HUES64 (cell line): Measurements from ENCODE around the gene PTPRC.

Experiments
- H3K27ac ChIP-seq: 2 replicates; pipeline ENCODE4 v1.7.0; 2013; ENCODE audit warnings: low read depth, low read length, inconsistent platforms
- H3K27me3 ChIP-seq: 2 replicates; pipeline ENCODE4 v1.6.1; 2013; ENCODE audit warnings: mild to moderate bottlenecking, low read length; ENCODE audit not compliant: insufficient read depth
- H3K36me3 ChIP-seq: 2 replicates; pipeline ENCODE4 v1.6.1; 2013; ENCODE audit warnings: mild to moderate bottlenecking, low read length; ENCODE audit not compliant: insufficient read depth
- H3K4me1 ChIP-seq: 2 replicates; pipeline ENCODE4 v1.6.1; 2013; ENCODE audit warnings: mild to moderate bottlenecking, low read length, moderate library complexity; ENCODE audit not compliant: insufficient read depth
- H3K4me3 ChIP-seq: 2 replicates; pipeline ENCODE4 v1.5.1; 2013; ENCODE audit warnings: mild to moderate bottlenecking, low read length, moderate library complexity
- H3K9ac ChIP-seq: 2 replicates; pipeline ENCODE4 v1.6.1; 2013; ENCODE audit warnings: mild to moderate bottlenecking, low read depth, low read length
- H3K9me3 ChIP-seq: 2 replicates; pipeline ENCODE4 v1.6.1; 2013; ENCODE audit warnings: low read depth, low read length; ENCODE audit not compliant: insufficient read depth
- WGBS: fragments of 150-250, 120-280 bp; methylation state at CpG from one replicate; pipeline ENCODE4 v1.1.7; 2013; ENCODE audit warnings: missing lambda C conversion rate; 5-methylcytosine and 5-hydroxymethylcytosine counted together

The PTPRC gene

DNA sequence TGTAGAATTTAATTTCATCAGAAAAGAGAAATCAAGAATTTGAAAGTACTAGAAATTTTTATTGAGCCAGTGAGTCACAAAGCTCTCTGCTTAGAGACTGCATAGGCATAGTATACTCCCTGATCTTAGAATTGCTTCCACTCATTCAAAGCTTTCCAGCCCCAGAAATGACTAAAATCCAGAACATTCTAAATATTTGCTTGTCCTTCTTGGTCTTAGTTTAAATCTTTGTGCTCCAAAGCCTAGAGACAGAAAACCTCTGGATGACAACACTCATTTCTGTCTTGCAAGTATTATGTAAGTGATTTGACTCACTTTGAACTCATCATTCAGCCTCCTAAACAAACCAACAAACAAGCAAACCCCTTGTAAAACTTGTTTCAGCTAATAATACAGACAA is 74.2 kb downstream of the PTPRC start:
- no peak overlapping the region for H3K9ac ChIP-seq
- no peaks in the 10 kb centered on the region for H3K9me3 ChIP-seq
- no peak overlapping the region for H3K4me3 ChIP-seq
- no peaks in the 10 kb centered on the region for H3K36me3 ChIP-seq
- H3K27ac ChIP-seq, result no peak overlapping the region
- H3K4me1 ChIP-seq, result no peaks in the 10 kb centered on the region
- H3K27me3 ChIP-seq, result no peaks in the 10 kb centered on the region

- no peaks in the 10 kb centered on the region for H3K27me3 ChIP-seq
- 93% methylated on average over 4 of the region's 5 CpGs for WGBS
- H3K9ac ChIP-seq, result no peak overlapping the region
- no peaks in the 10 kb centered on the region for H3K9me3 ChIP-seq
- H3K4me3 ChIP-seq, result no peak overlapping the region
- H3K27ac ChIP-seq, result no peak overlapping the region
- no peaks in the 10 kb centered on the region for H3K36me3 ChIP-seq
- H3K4me1 ChIP-seq, result no peaks in the 10 kb centered on the region
Measured at GRCh38 chr1:198714271-198714670, 75.4 kb downstream of the PTPRC start.

GRCh38 chr1:198716051-198716450 is 77.2 kb downstream of the PTPRC start:
- Histone ChIP-seq H3K27me3 (no peaks in the 10 kb centered on the region), H3K9ac (no peak overlapping the region), H3K27ac (no peak overlapping the region), H3K4me3 (no peak overlapping the region), H3K4me1 (no peaks in the 10 kb centered on the region), H3K36me3 (no peaks in the 10 kb centered on the region), H3K9me3 (no peaks in the 10 kb centered on the region)
- 98% methylated on average over 3 of the region's 5 CpGs for WGBS

GRCh38 chr1:198717510-198717909 is 78.7 kb downstream of the PTPRC start:
- H3K36me3 ChIP-seq, result no peaks in the 10 kb centered on the region
- H3K27ac ChIP-seq, result no peak overlapping the region
- no peaks in the 10 kb centered on the region for H3K27me3 ChIP-seq
- no CpG with 5 or more reads among the region's 1 CpG for WGBS
- no peaks in the 10 kb centered on the region for H3K9me3 ChIP-seq
- no peaks in the 10 kb centered on the region for H3K4me1 ChIP-seq
- no peak overlapping the region for H3K4me3 ChIP-seq
- H3K9ac ChIP-seq, result no peak overlapping the region

GRCh38 chr1:198723127-198723526 is 84.3 kb downstream of the PTPRC start:
- H3K9me3 ChIP-seq, result no peaks in the 10 kb centered on the region
- no peak overlapping the region for H3K27ac ChIP-seq
- H3K4me3 ChIP-seq, result no peak overlapping the region
- peaks cover 9% of the 10 kb centered on the region for H3K4me1 ChIP-seq
- H3K27me3 ChIP-seq, result no peaks in the 10 kb centered on the region
- no peaks in the 10 kb centered on the region for H3K36me3 ChIP-seq
- H3K9ac ChIP-seq, result no peak overlapping the region

DNA sequence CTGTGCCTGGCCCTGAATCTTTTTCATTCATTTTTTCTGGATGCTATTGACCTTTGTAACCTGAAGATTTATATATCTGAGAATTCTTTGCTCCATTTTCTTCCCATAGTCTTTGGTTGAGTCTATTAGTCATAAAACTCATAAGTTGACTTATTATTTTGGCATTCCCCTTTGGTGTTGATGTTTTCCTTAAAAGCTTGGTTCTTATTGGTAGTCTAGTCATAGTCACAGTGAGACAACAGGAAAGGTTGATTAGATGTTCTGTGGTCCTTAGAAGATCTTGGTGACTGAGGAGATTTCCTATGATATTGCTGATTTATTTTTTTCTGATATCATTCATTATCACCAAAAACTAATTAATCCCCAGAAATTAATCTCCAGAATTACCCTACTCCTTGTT is 86.2 kb downstream of the PTPRC start:
- Histone ChIP-seq H3K4me1 (peaks cover 17% of the 10 kb centered on the region), H3K9ac (no peak overlapping the region), H3K27me3 (no peaks in the 10 kb centered on the region), H3K27ac (no peak overlapping the region), H3K9me3 (no peaks in the 10 kb centered on the region), H3K36me3 (no peaks in the 10 kb centered on the region), H3K4me3 (no peak overlapping the region)

DNA sequence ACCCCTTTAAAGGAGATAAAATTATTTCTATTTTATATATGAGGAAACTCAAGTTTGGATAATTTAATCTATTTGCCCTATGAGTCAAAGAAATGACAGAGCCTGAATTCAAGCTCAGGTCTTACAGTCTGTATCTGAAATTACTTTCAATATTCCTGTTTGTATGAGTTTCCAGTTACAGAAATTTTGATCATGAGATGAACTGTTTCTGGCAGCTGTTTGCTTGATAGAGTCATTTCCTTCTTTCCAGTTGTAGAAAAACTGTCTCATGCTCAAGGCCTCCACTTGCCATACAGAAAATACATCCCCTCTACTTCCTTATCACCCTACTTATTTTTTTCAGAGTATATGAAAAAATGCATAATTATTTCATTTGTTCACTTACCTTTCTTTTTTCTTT is 87.6 kb downstream of the PTPRC start:
- Histone ChIP-seq H3K9me3 (no peaks in the 10 kb centered on the region), H3K9ac (no peak overlapping the region), H3K36me3 (no peaks in the 10 kb centered on the region), H3K27ac (no peak overlapping the region), H3K4me1 (peaks cover 17% of the 10 kb centered on the region), H3K27me3 (no peaks in the 10 kb centered on the region), H3K4me3 (no peak overlapping the region)

GRCh38 chr1:198729195-198729863 is 90.5 kb downstream of the PTPRC start:
- no peaks in the 10 kb centered on the region for H3K27me3 ChIP-seq
- no peak overlapping the region for H3K27ac ChIP-seq
- no peaks in the 10 kb centered on the region for H3K9me3 ChIP-seq
- no peak overlapping the region for H3K4me3 ChIP-seq
- no peak overlapping the region for H3K9ac ChIP-seq
- 92% methylated on average over 4 of the region's 5 CpGs for WGBS
- H3K4me1 ChIP-seq, result peaks cover 17% of the 10 kb centered on the region
- no peaks in the 10 kb centered on the region for H3K36me3 ChIP-seq

DNA sequence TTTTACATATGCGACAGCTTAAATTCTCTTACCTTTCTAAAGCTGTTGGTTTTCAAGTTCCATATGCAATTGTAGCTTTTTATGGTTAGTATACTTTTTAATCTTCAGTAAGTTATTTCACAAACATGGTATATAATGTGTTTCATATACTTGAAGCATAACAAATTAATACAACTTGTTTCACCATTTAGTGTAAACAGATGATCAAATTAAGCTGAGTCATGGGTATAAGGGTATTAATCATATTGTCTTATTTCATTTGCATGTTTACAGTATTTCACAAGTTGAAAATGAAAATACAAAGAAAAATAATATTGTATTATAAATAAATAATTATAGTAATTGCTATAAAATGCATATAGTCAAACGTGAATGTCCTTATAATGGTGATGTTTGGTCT is 92.1 kb downstream of the PTPRC start:
- no peaks in the 10 kb centered on the region for H3K36me3 ChIP-seq
- H3K9ac ChIP-seq, result no peak overlapping the region
- H3K4me1 ChIP-seq, result peaks cover 17% of the 10 kb centered on the region
- no peaks in the 10 kb centered on the region for H3K9me3 ChIP-seq
- WGBS, result 92% methylated on average over 1 of the region's 2 CpGs
- no peaks in the 10 kb centered on the region for H3K27me3 ChIP-seq
- H3K27ac ChIP-seq, result no peak overlapping the region
- no peak overlapping the region for H3K4me3 ChIP-seq

DNA sequence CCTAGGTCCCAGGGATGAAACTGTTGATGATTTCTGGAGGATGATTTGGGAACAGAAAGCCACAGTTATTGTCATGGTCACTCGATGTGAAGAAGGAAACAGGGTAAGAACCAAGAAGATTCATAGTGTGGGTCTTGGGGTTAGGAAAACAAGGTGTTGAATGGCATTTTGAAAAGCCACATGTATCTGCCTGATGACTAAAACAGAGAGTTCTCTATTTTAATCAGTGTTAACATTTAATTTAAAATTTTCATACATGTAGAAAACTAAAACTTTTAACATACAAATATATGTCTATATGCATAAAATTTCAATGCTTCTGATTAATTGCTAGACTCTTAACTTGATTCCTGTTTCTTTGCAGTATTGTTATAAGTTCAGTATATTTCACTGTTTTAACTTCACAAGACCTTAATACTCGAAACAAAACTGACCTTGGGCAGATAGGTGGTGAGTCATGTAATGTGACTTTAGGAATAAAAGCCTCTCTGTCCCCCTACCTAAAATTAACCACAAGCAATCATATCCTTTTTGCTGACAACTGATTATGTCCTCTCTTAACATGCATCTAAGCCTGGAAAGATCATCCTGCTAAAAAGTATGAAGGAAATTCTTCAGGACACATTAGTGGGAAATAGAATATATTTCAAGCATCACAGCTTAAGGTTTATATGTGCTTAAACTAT is 95.6 kb downstream of the PTPRC start:
- 95% methylated on average over 1 of the region's 2 CpGs for WGBS
- Histone ChIP-seq H3K9me3 (no peaks in the 10 kb centered on the region), H3K4me3 (no peak overlapping the region), H3K27ac (no peak overlapping the region), H3K9ac (no peak overlapping the region), H3K36me3 (no peaks in the 10 kb centered on the region), H3K27me3 (no peaks in the 10 kb centered on the region), H3K4me1 (no peaks in the 10 kb centered on the region; the same call in 1 of the 2 replicates)

DNA sequence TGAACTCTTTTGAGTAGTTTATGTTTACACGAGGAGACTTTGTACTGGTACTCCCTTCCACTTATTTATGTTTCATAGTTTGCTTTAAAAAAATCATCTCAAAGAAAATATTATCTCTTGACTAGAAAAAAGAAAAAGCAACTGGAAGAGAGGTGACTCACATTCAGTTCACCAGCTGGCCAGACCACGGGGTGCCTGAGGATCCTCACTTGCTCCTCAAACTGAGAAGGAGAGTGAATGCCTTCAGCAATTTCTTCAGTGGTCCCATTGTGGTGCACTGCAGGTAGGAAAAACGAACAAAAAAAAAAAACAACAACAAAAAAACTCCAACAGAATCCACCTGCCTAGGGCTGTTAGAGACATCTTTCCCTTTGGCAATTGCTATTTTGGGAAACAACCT is 102.9 kb downstream of the PTPRC start:
- Histone ChIP-seq H3K9me3 (no peaks in the 10 kb centered on the region), H3K9ac (no peak overlapping the region), H3K27me3 (no peaks in the 10 kb centered on the region), H3K4me1 (peaks cover 10% of the 10 kb centered on the region), H3K4me3 (no peak overlapping the region), H3K36me3 (no peaks in the 10 kb centered on the region), H3K27ac (no peak overlapping the region)
- 23% methylated on average over 2 of the region's 3 CpGs for WGBS

- Histone ChIP-seq H3K9me3 (no peaks in the 10 kb centered on the region), H3K27ac (no peak overlapping the region), H3K27me3 (no peaks in the 10 kb centered on the region), H3K36me3 (no peaks in the 10 kb centered on the region), H3K4me3 (no peak overlapping the region), H3K9ac (no peak overlapping the region), H3K4me1 (peaks cover 8% of the 10 kb centered on the region)
- 93% methylated on average over 2 of the region's 2 CpGs for WGBS
Measured at GRCh38 chr1:198747127-198747526, 108.3 kb downstream of the PTPRC start.
